ENCODE results near the gene PTGER4.

DNA sequence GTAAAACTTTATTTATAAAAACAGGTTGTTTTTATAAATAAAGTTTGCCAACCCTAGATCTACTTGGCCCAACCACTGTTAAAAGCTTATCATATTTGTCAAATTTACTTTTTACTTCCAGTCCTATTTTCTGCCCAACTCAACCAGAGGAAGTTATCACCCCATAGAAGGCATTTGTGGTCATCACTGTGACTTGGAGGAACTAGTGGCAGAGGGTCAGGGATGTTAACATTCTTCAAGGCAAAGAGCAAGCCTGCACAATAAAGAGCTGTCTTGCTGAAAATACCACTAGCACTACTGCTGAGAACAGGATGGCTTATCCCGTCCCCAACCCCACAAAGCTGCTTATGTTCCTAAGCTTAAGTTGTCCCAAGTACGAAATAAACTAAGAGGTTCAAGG is 53.7 kb downstream of the PTGER4 start:
- TF ChIP-seq, protein P1, sequence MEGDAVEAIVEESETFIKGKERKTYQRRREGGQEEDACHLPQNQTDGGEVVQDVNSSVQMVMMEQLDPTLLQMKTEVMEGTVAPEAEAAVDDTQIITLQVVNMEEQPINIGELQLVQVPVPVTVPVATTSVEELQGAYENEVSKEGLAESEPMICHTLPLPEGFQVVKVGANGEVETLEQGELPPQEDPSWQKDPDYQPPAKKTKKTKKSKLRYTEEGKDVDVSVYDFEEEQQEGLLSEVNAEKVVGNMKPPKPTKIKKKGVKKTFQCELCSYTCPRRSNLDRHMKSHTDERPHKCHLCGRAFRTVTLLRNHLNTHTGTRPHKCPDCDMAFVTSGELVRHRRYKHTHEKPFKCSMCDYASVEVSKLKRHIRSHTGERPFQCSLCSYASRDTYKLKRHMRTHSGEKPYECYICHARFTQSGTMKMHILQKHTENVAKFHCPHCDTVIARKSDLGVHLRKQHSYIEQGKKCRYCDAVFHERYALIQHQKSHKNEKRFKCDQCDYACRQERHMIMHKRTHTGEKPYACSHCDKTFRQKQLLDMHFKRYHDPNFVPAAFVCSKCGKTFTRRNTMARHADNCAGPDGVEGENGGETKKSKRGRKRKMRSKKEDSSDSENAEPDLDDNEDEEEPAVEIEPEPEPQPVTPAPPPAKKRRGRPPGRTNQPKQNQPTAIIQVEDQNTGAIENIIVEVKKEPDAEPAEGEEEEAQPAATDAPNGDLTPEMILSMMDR (IDR thresholded peaks at IDR 0.05), result no peak
- no peak for TF ChIP-seq EP300 (IDR thresholded peaks at IDR 0.05)
- TF ChIP-seq POLR2A (IDR thresholded peaks at IDR 0.05), result no peak
